Right atrium auricular region (tissue), 2 donors: Measurements from ENCODE around the gene CRYBG1. TPM values are rescaled to one million over a fixed set of nuclear protein-coding genes. Genes with fewer than 3 reads are reported as not detected.

Source experiments
- DNase-seq: peaks from one replicate; pipeline ENCODE4 v3.0.0-alpha.2; 2019; ENCODE audit warnings: low spot score
- H3K27ac ChIP-seq, 2 donors: fragments of 200-600 bp; sonication (generic); 1 replicate in 1 of 2; 2 replicates in 1 of 2; pipeline ENCODE4 v1.5.1; 2016 to 2019
- H3K27me3 ChIP-seq, 2 donors: fragments of 200-600 bp; sonication (generic); one replicate each; pipeline versions ENCODE4 v1.5.1 to v1.6.0; 2017 to 2019
- H3K36me3 ChIP-seq: fragments of 200-600 bp; sonication (generic); one replicate; pipeline ENCODE4 v1.5.1; 2016
- H3K4me1 ChIP-seq, 2 donors: fragments of 200-600 bp; sonication (generic); one replicate each; pipeline versions ENCODE4 v1.5.1 to v1.6.0; 2017 to 2019
- H3K4me3 ChIP-seq, 2 donors: fragments of 200-600 bp; sonication (generic); 1 replicate in 1 of 2; 2 replicates in 1 of 2; pipeline ENCODE4 v1.5.1; 2017 to 2019; ENCODE audit warnings: mild to moderate bottlenecking in 1 of 2, moderate library complexity in 1 of 2
- H3K9me3 ChIP-seq, 2 donors: fragments of 200-600 bp; sonication (generic); one replicate each; pipeline ENCODE4 v1.5.1; 2019
- total RNA-seq, 2 donors: library from RNA; depleted of rRNA; stranded (reverse); fragments of >200 nt; gene quantifications; one replicate each; pipeline ENCODE4 v1.1.0, GENCODE V29; 2016
- TF ChIP-seq, protein P1 (sequence below), 2 donors: fragments of 200-600 bp; sonication (generic); IDR thresholded peaks; one replicate each; pipeline ENCODE4 v1.5.1; 2019; ENCODE audit warnings: antibody characterized with exemption in 2 of 2

Gene CRYBG1
- total RNA-seq, 2 donors from 2014 or later = 1.6 to 1.9 TPM

GRCh38 chr6:106430466-106430865, 69.9 kb downstream of the CRYBG1 start:
- H3K4me3 ChIP-seq = no peak overlapping the region
- no peaks in the 10 kb centered on the region for H3K27me3 ChIP-seq
- no peak overlapping the region for H3K27ac ChIP-seq
- H3K36me3 ChIP-seq = no peaks in the 10 kb centered on the region
- no peaks in the 10 kb centered on the region for H3K4me1 ChIP-seq
- no peaks in the 10 kb centered on the region for H3K9me3 ChIP-seq
- TF ChIP-seq, protein P1, sequence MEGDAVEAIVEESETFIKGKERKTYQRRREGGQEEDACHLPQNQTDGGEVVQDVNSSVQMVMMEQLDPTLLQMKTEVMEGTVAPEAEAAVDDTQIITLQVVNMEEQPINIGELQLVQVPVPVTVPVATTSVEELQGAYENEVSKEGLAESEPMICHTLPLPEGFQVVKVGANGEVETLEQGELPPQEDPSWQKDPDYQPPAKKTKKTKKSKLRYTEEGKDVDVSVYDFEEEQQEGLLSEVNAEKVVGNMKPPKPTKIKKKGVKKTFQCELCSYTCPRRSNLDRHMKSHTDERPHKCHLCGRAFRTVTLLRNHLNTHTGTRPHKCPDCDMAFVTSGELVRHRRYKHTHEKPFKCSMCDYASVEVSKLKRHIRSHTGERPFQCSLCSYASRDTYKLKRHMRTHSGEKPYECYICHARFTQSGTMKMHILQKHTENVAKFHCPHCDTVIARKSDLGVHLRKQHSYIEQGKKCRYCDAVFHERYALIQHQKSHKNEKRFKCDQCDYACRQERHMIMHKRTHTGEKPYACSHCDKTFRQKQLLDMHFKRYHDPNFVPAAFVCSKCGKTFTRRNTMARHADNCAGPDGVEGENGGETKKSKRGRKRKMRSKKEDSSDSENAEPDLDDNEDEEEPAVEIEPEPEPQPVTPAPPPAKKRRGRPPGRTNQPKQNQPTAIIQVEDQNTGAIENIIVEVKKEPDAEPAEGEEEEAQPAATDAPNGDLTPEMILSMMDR (IDR thresholded peaks at IDR 0.05) = no peak
- DNase-seq = no peak

DNA sequence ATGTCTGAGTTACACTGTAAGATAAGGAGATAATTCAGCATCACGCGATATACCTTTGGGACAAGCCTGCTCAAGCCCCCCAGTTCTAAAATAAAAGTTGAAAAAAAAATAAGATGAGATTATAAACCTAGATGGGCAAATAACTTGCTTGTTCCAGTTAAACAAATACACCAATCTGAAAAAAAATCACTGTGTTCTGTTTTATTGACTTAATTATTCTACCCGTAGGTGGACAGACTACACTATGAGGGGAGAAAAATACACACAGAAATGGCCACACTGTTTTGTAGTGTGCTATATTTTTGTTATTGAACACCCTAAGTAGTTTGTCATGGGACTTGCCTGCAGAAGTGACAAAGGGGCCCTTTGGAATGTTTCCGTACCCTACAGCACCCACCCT, 70.9 kb downstream of the CRYBG1 start:
- TF ChIP-seq, protein P1 (IDR thresholded peaks at IDR 0.05) = no peak
- H3K36me3 ChIP-seq = no peaks in the 10 kb centered on the region
- no peaks in the 10 kb centered on the region for H3K4me1 ChIP-seq
- DNase-seq = no peak
- H3K4me3 ChIP-seq = no peak overlapping the region
- H3K27ac ChIP-seq = no peak overlapping the region
- no peaks in the 10 kb centered on the region for H3K9me3 ChIP-seq
- no peaks in the 10 kb centered on the region for H3K27me3 ChIP-seq

DNA sequence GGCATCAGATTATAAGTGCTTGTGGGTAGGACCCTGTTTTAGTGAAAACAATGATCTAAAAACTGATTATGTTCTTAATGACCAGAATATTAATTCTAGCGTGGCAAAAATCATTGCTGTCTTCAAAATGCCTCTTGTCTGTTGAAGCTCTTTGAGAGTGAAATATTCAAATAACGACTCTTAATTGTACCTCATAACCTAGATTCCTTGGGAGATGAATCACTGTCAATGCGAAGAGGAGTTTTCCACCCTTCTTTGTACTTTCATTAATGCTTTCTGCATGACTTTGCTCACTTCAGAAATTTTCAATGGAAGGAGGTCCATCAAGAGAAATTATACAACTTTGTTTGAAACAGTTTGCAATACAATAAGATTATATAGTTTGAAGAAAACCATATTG, 71.5 kb downstream of the CRYBG1 start:
- DNase-seq = no peak
- H3K27ac ChIP-seq = no peak overlapping the region
- H3K4me1 ChIP-seq = no peaks in the 10 kb centered on the region
- H3K36me3 ChIP-seq = no peaks in the 10 kb centered on the region
- H3K4me3 ChIP-seq = no peak overlapping the region
- TF ChIP-seq, protein P1 (IDR thresholded peaks at IDR 0.05) = no peak
- H3K9me3 ChIP-seq = no peaks in the 10 kb centered on the region
- no peaks in the 10 kb centered on the region for H3K27me3 ChIP-seq

DNA sequence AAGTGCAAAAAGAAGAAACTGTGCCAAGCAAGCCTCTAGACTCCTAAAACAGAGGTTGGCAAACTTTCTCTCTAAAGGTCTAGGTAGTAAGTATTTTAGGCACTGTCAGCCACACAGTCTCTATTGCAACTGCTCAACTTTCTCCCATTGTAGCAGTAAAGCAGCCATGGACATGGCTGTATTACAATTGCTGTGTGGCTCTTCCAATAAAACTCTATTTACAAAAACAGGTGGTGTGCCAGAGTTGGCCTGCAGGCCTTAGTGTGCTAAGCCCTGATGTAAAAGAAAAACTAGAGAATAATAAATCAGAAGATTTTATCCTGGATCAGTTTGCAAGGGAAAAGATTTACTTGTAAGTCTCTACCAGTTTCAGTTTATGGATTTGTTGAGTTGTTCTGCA, 74.0 kb downstream of the CRYBG1 start:
- Histone ChIP-seq H3K9me3 (no peaks in the 10 kb centered on the region), H3K4me1 (no peaks in the 10 kb centered on the region), H3K4me3 (no peak overlapping the region), H3K36me3 (no peaks in the 10 kb centered on the region), H3K27ac (no peak overlapping the region), H3K27me3 (no peaks in the 10 kb centered on the region)
- TF ChIP-seq, protein P1 (IDR thresholded peaks at IDR 0.05) = no peak
- DNase-seq = no peak

GRCh38 chr6:106439459-106439858, 78.9 kb downstream of the CRYBG1 start:
- Histone ChIP-seq H3K9me3 (no peaks in the 10 kb centered on the region), H3K4me1 (no peaks in the 10 kb centered on the region), H3K4me3 (no peak overlapping the region), H3K27me3 (no peaks in the 10 kb centered on the region), H3K36me3 (no peaks in the 10 kb centered on the region), H3K27ac (no peak overlapping the region)
- TF ChIP-seq, protein P1 (IDR thresholded peaks at IDR 0.05) = no peak
- no peak for DNase-seq

GRCh38 chr6:106440546-106440945, 80.0 kb downstream of the CRYBG1 start:
- no peak for DNase-seq
- H3K9me3 ChIP-seq = no peaks in the 10 kb centered on the region
- H3K27me3 ChIP-seq = no peaks in the 10 kb centered on the region
- TF ChIP-seq, protein P1 (IDR thresholded peaks at IDR 0.05) = no peak
- no peaks in the 10 kb centered on the region for H3K4me1 ChIP-seq
- H3K36me3 ChIP-seq = no peaks in the 10 kb centered on the region
- no peak overlapping the region for H3K27ac ChIP-seq
- no peak overlapping the region for H3K4me3 ChIP-seq
